Cardiac fibroblast (primary cell): ENCODE measurements around the gene DAPK2.

Experiments
- DNase-seq, 2 donors: peaks; one replicate each; pipeline versions ENCODE4 v3.0.0 to v3.0.0-alpha.2; 2010; ENCODE audit warnings: low read depth in 2 of 2
- H3K4me3 ChIP-seq, 2 donors: replicated peaks in 1 of 2; 1 replicate in 1 of 2; 2 replicates in 1 of 2; pipeline ENCODE4 v1.5.1; 2011; ENCODE audit warnings: low read depth in 2 of 2, low read length in 2 of 2, mild to moderate bottlenecking in 2 of 2, moderate library complexity in 1 of 2
- TF ChIP-seq, protein P1 (sequence below): IDR thresholded peaks from one replicate; pipeline ENCODE4 v1.5.1; 2011; ENCODE audit warnings: low read depth, mild to moderate bottlenecking, low read length, inconsistent platforms

The DAPK2 gene

DNA sequence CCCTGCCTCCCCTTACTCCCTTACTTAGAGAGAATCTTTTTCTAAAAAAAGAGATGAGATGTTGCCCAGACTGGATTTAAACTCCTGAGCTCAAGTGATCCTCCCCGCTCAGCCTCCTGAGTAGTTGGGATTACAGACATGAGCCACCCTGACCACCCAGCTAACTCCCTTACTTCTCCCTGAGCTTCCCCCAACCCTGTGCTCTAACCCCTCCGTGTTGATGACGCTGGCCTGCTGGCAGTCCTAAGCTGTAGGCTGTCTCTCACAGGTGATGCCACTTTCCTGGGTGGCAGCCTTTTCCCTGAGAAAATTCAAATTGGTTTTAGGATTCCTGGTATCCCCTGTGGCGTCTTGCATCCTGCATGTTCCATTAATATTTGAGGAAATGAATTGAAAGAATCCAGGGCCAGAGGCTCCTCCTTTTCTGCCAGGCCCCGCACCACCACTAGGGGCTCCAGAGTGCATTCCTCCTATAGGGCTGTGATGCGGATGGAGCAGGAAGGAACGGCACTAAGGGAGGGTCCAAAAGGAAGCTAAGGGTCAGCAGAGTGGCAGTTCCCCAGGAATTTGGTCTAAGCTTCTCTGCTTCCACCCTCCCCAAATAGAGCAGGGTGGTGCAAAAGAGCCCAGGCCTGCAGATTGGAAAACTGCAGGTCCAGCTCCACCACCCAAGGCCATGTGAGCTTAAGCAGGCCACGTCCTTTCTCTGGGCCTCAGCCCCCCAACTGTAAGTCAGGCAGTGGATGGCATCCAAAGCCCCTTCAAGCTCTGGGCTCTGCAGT lies 101.1 kb downstream of the DAPK2 start:
- peak; percentile 58 to 59 for DNase-seq
- TF ChIP-seq, protein P1, sequence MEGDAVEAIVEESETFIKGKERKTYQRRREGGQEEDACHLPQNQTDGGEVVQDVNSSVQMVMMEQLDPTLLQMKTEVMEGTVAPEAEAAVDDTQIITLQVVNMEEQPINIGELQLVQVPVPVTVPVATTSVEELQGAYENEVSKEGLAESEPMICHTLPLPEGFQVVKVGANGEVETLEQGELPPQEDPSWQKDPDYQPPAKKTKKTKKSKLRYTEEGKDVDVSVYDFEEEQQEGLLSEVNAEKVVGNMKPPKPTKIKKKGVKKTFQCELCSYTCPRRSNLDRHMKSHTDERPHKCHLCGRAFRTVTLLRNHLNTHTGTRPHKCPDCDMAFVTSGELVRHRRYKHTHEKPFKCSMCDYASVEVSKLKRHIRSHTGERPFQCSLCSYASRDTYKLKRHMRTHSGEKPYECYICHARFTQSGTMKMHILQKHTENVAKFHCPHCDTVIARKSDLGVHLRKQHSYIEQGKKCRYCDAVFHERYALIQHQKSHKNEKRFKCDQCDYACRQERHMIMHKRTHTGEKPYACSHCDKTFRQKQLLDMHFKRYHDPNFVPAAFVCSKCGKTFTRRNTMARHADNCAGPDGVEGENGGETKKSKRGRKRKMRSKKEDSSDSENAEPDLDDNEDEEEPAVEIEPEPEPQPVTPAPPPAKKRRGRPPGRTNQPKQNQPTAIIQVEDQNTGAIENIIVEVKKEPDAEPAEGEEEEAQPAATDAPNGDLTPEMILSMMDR, result peak; percentile 100
- no peak overlapping the region for H3K4me3 ChIP-seq

GRCh38 chr15:63944681-63944955 lies 101.7 kb downstream of the DAPK2 start:
- no peak overlapping the region for H3K4me3 ChIP-seq
- no peak for DNase-seq

GRCh38 chr15:63943829-63944680 lies 102.2 kb downstream of the DAPK2 start:
- no peak for DNase-seq
- TF ChIP-seq, protein P1, result no peak

More at GRCh38 chr15:63944681-63944955, 101.7 kb downstream of the DAPK2 start:
- TF ChIP-seq, protein P1, result no peak

DNA sequence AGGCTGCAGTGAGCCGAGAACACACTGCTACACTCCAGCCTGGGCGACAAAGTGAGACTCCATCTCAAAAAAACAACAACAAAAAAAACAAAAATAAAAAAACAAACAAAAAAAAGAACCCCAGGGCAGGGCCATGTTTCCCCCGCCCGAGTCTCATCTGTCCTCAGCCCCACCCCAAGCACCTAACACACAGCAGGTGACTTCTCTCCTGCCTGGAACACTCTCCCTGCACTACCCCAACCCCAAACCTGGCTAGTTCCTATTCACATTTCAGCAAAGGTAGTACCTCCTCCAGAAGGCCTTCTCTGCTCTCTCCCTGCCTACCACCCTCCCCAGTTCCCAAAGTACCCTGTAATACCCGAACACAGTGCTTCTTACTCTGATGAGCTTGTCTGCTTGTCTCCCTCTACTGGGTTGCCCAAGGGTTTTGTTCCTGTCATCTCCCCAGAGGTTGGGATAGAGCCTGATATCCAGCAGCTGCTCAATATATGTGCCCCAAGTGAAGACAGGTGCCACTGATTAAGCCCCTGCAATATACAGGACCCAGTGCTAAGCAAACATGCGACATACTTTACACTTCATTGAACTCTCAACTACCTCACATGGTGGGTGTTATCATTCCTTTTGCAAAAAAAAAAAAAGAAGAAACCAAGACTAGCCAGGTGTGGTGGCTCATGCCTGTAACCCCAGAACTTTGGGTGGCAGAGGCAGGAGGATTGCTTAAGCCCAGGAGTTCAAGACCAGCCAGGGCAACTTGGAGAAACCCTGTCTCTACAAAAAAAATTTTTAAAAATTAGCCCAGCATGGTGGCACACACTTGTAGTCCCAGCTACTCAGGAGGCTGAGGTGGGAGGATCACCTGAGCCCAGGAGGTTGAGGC lies 103.6 kb downstream of the DAPK2 start:
- TF ChIP-seq, protein P1, result no peak
- H3K4me3 ChIP-seq, result no peak overlapping the region
- no peak for DNase-seq

More at GRCh38 chr15:63943829-63944680, 102.2 kb downstream of the DAPK2 start:
- no peak overlapping the region for H3K4me3 ChIP-seq

DNA sequence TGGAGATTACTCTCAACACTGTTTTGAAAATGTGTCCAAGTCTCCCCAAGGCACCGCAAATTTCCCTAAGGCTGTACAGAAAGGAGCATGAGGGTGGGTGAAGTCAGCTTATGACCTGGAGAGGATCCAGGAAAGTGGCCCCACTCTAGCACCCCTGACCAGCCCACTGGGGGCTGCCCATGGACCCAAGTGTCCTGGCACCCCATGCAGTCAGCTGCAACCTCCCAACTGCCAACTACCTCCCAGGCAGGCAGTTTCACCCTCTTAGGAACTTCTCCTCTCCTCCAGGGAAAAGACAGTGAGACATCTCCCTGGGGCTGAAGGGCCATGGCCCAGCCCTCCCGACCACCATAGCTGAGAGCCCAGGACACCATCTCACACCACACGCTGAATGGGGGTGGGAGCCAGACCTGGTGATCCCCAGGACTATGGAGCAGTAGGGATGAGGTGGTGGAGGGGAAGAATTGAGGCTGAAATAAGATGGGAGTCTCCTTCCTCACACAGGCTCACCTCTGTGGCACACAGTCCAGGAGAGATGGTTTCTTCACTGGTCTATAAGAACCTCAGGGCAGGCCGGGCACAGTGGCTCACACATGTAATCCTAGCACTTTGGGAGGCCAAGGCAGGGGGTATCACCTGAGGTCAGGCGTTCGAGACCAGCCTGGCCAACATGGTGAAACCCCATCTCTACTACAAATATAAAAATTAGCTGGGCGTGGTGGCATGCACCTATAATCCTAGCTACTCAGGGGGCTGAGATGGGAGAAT lies 104.4 kb downstream of the DAPK2 start:
- H3K4me3 ChIP-seq, result no peak overlapping the region
- DNase-seq, result no peak
- TF ChIP-seq, protein P1, result no peak
